Stimulated activated CD8-positive, alpha-beta memory T cell treated with anti-CD3 and anti-CD28 coated beads, Interleukin-7, amount 100 ng/mL, for 4 hours (primary cell): Measurements from ENCODE around the gene NUP188.
"Not testable (repeated sequence)": the region's sequence is repeated elsewhere in the genome, so short reads cannot be mapped to it uniquely, and the experiment has no call there.

Source experiments
- DNase-seq, 2 donors: peaks; one replicate each; pipeline ENCODE4 v3.0.0-alpha.2; 2020; ENCODE audit warnings: low read depth in 2 of 2

NUP188 gene

GRCh38 chr9:128916745-128917144, 30.8 kb upstream of the NUP188 start:
- DNase-seq: no peak

GRCh38 chr9:128917151-128917849, 30.2 kb upstream of the NUP188 start:
- DNase-seq: no peak

DNA sequence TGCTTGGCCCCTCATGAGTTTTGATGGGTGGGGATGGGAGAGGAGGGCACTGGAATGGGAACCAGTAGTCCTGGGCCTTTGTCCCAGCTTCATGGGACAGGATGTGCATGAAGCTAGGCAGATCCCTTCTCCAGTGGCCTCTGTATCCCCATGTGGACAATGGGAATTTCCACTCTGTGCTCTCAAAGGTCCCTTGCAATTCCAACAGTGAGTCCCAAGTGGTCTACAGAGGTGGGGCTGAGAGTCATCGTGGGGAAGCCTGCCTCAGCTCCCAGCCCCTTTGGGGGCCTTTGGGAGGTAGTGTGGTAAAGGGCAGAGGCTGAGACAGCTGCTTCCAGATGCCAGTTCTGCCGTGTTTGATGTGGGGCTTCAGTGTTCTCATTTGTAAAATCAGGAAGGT, 28.6 kb upstream of the NUP188 start:
- DNase-seq: no peak

- DNase-seq: no peak
Observed at GRCh38 chr9:128919402-128920089, 28.0 kb upstream of the NUP188 start.

DNA sequence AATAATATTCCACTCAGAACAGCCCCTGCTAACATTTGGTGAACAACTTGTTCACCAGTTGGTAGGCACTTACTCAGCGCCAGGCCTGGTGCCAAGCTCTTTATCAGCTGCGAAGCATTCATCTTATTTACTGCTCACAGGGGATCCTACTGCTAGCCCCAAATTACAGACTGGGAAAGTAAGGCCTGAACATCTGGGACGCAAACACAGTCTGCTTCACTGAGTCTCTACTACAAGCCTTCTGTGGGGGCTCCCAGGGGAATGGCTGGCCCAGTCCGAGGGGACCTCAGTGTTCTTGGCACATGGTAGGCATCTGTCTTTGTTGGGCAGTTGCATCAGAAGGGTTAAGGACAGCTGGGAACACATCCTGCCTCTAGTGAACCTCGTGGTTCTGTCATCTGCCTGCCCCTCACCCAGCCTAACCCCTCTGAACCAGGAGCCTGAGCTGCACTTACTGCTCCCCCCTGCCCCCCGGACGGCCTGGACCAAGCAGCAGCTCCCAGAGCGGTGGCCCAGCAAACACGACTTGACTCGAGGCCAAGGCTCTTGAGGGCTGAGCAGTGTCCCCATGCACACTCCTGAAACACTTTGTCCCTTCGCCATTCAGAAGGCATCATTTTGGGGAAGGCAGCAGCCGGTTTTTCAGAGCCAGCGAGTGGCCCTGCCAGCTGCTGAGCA, 27.0 kb upstream of the NUP188 start, which contains the start of gene PHYHD1:
TSS of gene PHYHD1 (plus strand) at position 602 of the 678 bp plus-strand sequence. CDS start 1,342 bp downstream, outside the sequence.
- DNase-seq: no peak

DNA sequence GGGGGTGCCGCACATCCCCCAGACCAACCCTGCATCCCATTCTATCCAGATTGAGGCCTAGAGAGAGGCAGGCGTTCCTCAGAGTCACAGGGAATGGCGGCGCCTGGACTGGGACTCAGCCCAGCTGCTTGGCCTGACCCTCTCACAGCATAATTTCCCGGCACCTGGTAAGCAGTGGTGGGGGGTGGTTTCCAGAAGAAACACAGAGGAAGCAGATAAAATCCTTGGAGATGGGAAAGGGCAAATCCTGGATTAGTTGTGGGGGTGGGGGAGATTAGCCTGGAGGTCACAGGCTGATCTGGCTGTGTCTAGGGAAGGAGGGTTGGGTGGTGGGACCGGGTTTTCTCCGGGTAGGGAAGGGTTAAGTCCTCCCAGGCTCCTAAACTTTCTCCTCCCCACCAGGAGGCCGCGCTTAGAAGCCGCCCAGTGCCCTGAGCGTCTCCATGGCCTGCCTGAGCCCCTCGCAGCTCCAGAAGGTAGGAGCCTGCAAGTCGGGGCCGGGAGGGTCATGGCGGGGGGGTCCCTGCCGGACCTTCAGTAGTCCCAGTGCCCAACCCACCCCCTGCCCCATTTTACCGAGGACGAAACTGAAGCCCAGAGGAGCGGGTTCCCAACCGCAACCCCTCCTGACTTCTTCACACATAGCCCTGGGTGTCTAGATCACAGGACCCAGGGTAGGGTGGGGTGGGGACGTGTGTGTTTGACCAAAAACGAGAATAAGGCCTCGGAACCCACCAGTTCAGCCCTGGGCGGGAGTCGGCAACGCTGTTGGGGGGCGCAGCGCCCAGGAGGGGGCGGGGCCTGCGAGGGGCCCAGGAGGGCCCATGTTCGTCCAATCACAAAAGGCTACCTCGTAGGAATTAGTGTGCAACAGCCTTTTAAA, 25.4 kb upstream of the NUP188 start:
- DNase-seq: no peak

DNA sequence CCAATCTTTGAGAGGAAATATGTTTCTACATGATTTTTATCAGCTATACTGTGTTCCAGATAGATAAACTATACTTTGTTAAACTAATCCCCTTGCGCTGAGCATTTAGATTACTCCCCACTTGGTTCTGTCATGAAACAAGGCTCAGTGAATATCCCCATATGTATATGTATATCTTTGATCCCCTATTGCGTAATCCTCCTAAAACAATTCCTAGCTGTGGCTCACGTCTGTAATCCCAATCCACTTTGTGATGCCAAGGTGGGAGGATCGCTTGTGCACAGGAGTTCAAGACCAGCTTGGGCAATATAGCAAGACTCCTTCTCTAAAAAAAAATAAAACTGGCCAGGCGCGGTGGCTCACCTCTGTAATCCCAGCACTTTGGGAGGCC, 24.0 kb upstream of the NUP188 start:
- DNase-seq: no peak

DNA sequence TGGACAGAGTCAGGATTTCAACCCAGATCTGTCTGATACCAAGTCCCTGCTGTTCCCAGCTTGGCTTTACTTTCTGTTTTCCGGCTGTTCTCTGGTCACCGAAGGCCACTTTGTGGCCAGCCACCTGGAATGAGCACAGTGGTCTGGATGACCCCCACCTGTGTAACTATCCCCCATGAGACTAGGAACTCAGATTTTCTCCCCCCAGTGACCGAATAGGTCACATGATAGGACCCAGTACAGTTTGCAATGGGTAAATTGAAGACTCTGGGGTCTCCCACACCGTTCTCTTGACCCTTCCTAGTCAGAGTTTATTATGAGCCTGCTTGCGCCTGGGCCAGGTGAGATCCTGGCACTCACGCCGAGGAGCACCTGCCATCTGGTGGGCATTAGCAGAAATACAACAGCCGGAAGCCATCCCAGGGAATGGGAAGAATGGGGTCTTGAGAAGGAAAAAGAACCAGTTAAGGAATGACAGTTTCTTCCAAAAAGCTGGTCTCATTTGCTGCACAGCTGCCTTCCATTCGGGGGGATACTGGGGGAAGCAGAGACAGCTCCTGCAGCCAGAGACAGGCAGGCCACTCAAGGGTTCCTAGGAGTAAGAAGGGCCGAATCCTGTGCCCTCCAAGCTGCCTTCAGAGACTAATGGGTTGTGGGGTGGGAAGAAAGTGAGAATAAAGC, 19.6 kb upstream of the NUP188 start:
- peak in 1 of 2 donors; percentile 24 for DNase-seq

DNA sequence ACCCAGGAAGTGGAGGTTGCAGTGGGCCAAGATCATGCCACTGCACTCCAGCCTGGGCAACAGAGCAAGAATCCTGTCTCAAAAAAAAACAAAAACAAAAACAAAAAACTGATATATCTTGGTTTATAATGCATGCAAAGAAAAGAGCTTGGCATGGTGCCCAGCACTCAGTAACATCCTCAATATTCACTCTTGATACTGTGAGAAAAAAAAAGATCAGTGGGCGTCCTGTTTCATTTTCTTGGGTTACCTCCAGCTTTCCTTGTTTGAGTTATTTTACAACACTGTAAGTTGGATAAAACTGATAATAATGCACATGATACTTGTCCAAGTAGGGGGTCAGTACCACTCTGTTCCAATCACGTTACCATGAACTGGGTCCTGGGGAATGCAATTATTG, 18.9 kb upstream of the NUP188 start:
- DNase-seq: no peak

DNA sequence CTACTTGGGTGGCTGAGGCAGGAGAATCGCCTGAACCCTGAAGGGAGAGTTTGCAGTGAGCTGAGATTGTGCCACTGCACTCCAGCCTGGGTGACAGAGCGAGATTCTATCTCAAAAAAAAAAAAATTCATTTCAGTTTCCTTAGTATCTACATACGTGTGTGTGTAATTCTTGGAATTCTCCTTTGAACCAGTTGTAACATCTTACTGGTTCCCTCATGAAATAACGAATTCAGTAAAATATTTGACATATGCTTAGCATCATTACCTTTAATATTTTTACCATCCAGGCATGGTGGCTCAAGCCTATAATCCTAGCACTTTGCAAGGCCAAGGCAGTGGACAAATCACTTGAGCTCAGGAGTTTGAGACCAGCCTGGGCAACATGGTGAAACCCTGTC, 17.9 kb upstream of the NUP188 start:
- no peak for DNase-seq

GRCh38 chr9:128933731-128934130, 13.8 kb upstream of the NUP188 start:
- no peak for DNase-seq

DNA sequence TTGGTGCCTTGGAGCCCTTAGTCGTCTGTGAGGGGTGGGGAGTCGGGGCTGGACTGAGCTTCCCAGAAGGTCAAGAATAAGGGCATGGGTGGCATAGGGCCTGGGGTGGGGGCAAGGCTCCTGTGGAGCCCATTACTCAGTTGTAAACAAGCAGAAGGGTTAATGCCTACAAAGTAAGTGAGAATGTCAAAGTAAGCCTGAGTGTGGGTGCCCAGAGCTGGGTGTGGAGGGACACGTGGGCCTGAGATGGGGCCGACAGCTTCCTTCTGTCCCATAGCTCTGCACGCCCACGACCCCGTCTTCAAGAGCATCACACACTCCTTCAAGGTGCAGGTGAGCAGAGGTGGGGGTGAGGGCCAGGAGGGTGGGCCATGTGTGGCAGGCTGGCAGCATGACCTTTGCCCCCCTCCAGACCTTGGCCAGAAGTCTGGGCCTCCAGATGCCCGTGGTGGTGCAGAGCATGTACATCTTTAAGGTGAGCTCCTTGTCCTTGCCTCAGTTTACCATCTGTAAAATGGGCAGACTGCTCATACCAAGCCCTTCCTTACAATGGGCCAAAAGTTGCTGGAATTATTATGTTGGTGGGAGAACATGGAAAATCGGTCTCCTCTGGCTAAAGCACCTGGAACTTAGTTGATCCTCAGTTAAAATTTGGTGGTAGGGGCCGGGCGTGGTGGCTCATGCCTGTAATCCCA, 11.2 kb upstream of the NUP188 start:
- no peak for DNase-seq

- no peak for DNase-seq
Observed at GRCh38 chr9:128937310-128938165, 10.0 kb upstream of the NUP188 start.

- no peak for DNase-seq
Observed at GRCh38 chr9:128940271-128940921, 7.1 kb upstream of the NUP188 start.

- no peak for DNase-seq
Observed at GRCh38 chr9:128940946-128941755, 6.3 kb upstream of the NUP188 start.

DNA sequence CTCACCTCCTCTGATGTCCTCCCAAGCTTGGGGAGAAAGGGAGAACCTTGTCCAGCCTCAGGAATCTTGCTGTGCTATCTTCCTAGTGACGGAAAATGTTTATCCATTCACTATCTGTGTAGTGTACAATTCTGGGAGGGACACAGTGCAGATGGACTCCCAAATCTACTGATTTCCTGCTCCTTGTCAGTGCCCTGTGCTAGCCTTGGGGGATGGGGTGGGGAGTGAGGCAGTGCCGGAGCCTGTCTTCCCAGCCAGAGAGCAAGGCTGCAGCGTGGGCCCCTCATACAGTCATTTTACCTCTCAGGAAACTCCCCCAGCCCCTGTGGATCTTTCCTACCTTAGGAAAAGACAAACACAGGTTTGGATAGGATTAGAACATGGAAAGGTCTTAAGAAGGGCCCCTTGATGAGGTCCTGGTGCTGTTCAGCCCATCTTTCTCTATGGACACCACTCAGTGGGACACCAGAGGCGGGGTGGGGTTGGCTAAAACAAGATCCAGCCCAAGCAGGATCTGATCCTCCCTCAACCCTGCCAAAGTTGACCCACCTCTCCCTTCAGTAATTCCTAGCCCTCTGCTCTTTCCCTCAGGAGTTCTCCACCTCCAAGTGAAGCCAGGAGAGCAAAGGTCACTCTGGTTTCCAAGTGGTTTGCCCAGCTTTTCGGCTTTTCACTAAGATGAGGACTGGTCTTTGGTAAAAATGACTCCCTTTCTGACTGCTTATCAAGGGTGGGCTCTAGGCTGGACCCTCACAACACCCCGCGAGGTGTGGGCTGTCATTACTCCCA, 3.5 kb upstream of the NUP188 start:
- DNase-seq: no peak

GRCh38 chr9:128944966-128945365, 2.5 kb upstream of the NUP188 start:
- not testable (repeated sequence) for DNase-seq
